Left kidney (tissue), 2 donors: ENCODE data around the gene GPNMB. TPM values are rescaled to one million over a fixed set of nuclear protein-coding genes. Genes with fewer than 3 reads are reported as not detected.

Source experiments
- DNase-seq: peaks from one replicate; pipeline ENCODE4 v3.0.0-alpha.2; 2013
- polyA plus RNA-seq: library from polyadenylated mRNA; unstranded; fragments of 120-200 nt; gene quantifications from one replicate; pipeline ENCODE4 v1.2.1, GENCODE V29; 2013; ENCODE audit not compliant: insufficient read length

Gene GPNMB
- polyA plus RNA-seq, 1 donor = 22.1 TPM

DNA sequence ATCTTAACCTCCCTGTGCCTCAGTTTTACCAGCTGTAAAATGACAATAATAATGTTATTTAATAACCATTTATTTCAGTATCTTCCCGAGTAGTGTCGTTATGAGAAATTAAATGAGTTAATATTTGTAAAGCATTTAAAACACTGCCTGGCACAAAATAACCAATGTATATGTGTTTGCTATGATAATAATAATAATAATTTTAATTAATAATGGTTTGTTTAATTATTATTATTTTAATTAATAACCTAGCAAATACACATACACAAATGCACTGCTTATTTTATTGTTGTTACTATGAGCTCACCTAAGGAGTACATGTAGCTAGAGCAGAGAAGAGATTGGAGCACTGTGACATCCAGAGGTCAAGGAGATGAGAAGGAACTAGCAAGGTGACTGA, 18.2 kb upstream of the GPNMB start:
- DNase-seq = no peak

DNA sequence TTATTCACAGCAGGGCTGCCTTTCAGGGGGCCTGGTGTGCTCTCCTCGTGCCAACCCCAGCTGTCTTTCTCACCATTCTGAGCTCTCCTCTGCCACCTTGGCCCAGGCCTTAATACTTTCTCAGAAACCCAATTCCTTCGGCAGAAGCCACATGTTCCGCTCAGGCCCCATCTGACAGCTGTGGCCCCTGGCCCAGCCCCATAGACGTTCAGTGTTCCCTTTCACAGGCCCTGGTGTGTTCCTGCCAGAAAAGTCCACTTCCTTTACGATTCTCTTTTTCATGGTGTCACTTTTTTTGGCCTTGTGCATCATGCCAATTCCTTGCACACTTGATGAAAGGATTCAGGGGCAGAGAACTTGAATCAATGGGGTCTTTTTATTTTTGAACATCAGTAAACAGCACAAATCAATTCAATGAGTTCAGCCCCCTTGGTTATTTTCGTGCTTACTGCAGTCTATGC, 15.9 kb upstream of the GPNMB start:
- no peak for DNase-seq

DNA sequence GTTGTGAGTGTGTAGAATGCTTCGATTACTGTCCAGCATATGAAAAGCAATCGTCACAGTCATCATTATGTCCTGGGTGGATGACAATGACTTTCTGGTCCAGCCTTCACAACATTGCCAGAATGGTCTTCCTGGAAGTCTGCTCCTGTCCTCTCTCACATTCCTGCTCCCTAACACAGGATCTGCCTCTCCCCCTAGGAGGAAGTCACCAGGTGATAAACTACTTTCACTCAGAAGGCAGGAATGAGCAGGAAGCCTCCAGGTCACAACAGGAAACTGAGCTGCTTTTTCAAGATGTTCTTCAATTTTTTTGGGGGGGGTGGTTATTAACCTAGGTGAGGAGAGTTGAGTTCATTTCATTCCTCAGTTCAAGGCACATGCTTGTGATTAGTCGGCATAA, 13.6 kb upstream of the GPNMB start:
- no peak for DNase-seq

DNA sequence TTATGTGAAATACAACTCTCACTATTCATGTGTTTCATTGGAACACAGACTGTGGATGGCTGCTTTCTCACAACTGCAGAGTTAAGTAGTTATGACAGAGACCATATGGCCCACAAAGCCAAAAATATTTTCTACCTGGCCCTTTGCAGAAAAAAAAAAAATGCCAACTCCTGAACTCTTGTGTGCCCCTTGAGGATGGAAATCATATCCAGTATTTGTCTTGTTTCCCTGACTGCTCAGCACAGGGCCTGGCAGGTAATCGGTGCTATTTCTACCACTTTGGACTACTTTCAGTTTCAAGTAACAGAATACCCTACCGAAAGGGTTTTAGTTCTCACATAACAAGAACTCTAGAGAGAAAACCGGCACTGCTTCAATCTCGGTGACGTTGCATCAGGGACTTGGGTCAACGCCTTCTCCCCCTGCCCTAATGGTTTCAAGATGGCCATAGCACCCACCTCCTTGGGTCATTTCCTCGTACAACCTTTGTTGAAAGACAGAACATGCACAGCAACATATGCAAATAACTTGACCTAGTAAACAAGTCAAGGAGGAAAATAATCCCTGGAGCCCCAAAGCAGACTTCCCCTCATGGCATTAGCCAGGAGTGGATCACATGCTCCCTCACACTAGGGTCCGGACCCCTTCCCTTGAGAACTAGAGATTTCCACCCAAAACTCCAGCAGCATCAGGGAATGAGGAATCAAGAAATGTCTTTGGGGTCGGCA, 11.8 kb upstream of the GPNMB start:
- no peak for DNase-seq

DNA sequence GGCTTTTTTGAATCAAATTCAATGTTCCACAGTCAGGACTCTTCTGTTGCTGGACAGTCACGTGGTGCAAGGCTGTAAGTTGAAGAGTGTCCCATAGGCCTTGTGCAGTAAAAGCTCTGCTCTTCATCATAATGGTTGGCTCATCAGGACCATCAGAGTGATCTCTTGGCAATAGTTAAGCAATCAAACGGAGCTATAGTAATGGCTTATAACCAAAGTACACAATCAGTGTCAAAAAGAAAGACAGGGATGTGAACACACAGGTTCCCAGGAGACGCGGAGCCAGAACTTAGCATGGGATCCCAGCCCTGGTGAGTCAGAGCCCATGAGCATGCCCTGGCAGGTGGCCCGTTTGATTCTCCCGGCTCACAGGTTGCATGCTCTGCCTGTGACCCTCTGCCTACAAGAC, 10.8 kb upstream of the GPNMB start:
- DNase-seq = no peak

DNA sequence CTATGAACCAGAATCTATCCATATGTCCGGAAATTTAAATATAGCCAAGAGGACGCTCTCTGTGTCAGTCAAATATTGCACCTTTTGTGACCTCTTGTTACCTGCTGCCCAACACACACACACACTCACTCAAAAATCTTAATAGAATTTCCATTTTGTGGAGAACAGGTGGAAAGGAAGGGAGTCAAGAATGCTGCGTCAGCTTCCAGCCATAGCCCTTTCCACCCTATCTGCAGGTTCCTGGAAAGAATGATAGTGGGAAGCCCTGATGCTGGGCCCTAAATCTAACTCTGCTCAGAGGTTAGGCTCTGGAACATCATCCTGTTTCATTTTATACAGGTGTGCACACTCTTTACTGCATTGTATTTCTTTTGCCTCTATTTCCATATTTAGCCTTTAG, 9.6 kb upstream of the GPNMB start:
- no peak for DNase-seq

DNA sequence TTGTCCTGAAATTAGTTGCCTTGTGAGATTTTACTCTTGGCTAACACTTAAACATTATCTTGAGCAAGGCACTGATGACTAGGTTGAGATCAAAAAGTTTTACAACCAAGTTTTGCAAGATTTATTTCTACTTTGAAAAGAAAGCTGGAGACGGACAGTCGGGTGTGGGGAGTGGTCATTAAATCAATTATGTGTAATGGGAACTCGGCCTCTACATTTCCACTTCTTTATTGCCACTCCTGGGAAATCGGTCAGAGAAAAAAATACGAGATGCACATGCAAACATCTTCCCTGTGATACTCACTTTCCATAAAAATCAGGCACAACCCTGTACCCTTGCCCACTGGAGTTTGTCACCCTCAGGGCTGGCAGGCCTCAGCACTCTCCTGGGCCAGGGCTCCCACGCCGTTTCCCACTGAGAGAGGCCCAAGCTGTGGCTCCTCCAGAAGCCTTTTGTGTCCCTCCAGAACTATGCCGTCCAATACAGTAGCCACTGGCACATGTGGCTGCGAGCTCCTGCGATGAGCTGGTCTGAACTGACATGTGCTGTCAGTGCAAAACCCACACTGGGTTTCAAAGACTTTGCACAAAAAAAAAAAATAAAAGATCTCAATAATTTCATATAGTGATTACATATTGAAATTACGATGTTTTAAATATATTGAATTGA, 7.5 kb upstream of the GPNMB start:
- no peak for DNase-seq

DNA sequence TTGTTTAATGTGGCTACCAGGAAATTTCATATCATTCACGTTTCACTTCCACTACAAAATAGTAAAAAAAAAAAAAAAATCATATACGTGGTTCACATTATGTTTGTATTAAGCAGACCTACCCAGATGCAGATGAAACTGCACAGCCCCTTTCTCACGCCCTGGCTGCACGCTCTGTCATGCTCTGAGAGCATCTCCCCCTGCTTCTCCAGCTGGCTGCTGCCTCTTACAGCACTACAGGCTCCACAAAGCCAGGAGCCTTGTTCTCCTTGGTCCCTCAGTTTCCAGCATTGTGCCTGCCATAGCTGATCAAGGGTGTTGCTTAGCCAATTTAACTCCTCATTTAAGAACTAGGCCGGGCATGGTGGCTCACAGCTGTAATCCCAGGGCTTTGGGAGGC, 6.9 kb upstream of the GPNMB start:
- DNase-seq = no peak

DNA sequence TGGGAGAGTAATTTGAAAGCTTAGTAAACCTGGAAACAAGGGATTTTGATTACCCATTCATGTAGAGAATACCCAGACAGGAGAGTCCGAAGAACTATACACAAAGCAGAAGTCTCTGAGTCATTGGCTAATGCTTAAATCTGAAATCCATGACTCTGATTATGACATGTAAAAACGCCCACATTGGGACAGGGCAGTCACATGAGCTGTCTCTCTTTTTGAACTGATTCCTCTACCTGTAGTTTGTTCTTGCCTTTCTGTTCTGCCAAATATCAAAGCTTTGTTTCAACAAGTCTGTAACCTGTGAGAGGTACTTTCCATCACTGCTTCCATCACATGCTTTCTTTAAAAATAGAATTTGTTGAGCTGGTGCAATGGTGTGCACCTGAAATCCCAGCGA, 4.3 kb upstream of the GPNMB start:
- DNase-seq = no peak

DNA sequence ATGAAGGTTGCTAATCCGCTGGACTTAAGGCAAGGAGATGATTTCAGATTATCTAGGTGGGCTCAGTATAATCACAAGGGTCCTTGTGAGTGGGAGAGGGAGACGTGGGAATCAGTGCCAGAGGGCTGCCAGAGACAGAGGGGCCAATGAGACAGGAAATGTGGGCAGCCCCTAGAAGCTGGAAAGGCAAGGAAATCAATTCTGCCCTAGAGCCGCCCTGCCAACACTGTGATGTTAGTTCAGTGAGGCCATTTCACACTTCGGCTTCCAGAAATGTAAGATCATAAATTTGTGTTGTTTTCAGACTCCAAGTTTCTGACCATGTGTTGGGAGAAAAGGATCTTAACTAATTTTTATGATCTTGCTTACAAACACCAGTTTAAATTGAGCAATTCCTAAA, 3.6 kb upstream of the GPNMB start:
- DNase-seq = no peak

DNA sequence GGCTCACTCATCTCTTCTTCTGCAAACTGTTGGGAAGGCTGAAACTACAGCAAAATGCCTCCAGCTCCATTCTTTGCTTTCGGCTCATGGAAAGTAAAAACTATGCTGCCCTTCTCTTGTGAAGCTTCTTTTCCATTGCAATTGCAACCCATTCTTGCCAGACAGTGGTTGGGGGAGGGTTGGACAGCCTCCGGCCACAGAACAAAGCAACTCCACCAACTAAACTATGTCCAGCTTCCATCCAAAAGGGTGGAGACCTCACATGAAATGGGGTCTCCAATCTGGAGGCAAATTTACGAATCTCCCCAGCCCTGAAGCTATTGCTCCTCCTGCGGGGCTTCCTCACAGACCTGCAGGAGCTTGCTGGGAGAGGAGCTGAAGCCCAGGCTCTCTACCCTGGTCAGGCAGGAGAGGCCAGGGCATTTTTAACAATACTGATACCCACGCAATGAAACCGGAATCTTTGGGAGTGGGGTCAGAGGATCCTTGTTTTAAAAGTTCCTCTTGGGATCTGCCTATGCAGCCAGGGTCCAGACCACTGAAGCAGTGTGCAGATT, 549 bp downstream of the GPNMB start:
- no peak for DNase-seq

DNA sequence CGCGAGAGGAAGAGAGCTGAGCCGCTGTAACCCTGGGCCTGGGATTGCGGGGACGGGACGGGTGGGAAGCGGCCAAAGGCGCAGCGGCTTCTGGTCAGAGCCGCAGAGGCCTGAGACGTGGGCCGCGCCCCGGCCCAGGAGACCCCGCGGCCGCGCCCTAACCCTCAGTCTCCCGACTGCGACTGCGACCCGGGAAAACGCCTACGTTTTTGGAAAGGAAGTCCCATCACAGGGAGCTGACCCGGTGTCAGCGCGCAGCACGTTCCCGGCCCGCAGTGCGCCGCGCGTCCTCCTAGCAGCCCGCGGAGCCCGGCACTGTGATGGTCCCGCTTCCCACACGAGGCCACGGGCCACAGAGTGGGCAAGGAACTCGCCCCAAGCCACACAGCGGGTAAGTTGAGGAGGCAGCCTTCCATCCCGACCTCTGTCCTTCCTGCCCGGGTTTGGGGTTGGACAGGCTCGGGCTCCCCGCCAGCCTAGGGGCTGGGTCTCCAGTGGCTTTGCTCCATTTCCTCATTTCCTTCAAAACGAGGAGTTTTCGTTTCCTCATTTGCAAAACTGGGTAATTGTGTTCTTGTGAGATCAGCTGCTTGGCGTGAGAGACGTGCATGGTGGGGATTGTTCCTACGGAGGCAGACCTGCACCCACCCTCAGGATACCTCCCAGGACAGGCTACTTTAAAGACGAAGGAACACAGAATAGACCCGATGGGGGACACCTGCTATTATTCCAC, 1.2 kb downstream of the GPNMB start:
- DNase-seq = no peak

DNA sequence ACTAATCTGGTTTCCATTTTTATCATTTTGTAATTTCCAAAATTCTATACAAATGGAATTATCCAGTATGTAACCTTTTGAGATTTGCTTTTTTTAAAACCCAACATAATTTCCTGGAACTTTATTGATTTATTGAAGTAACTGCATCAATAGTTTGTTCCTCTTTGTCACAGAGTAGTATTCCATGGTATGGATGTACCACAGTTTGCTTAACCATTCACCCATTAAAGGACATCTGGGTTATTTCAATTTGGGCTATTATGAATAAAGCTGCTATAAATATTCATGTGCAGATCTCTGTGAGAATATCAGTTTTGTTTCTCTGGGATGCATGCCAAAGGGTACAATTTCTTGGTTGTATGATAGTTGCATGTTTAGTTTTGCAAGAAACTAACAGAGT, 2.9 kb downstream of the GPNMB start:
- no peak for DNase-seq

DNA sequence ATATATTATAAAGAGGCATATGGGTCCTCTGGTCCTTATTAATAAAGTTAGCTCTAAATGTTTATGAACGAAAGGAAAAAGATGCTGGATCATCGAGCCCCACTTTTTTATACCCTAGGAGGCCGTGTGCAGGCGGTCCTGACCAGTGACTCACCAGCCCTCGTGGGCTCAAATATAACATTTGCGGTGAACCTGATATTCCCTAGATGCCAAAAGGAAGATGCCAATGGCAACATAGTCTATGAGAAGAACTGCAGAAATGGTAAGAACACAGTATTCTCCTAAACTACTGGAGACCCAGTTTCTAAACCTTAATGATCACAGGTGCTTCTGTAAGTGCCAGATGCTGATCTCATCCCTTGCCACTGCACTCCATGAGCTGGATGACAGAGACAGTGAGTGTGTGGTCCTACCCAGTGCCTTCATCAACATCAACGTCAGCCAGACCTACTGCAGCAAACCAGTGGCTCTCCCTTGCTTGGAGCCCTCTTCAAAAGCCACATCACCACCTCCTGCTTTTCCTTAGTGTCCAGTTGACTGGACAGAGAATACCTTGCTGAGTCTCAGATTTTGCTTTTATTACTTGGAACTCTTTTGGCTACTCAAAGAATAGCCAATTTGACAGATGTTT, 7.6 kb downstream of the GPNMB start:
- DNase-seq = no peak

DNA sequence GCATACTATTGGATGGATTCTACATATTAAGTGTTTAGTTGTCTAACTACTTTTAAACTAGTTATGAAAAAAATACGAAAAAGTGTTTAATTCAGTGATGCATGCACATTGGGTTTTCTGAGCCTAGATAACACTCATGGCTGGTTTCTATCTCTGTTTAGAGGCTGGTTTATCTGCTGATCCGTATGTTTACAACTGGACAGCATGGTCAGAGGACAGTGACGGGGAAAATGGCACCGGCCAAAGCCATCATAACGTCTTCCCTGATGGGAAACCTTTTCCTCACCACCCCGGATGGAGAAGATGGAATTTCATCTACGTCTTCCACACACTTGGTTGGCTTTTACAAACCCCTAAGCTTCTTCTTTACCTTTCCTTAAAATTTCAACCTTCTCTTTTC, 10.2 kb downstream of the GPNMB start:
- DNase-seq = no peak

DNA sequence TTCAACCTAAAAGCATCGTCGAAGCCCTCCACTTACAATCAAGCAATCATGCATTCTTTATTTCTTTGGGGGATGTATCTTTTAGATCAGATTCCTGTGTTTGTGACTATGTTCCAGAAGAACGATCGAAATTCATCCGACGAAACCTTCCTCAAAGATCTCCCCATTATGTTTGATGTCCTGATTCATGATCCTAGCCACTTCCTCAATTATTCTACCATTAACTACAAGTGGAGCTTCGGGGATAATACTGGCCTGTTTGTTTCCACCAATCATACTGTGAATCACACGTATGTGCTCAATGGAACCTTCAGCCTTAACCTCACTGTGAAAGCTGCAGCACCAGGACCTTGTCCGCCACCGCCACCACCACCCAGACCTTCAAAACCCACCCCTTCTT, 13.8 kb downstream of the GPNMB start:
- DNase-seq = no peak

DNA sequence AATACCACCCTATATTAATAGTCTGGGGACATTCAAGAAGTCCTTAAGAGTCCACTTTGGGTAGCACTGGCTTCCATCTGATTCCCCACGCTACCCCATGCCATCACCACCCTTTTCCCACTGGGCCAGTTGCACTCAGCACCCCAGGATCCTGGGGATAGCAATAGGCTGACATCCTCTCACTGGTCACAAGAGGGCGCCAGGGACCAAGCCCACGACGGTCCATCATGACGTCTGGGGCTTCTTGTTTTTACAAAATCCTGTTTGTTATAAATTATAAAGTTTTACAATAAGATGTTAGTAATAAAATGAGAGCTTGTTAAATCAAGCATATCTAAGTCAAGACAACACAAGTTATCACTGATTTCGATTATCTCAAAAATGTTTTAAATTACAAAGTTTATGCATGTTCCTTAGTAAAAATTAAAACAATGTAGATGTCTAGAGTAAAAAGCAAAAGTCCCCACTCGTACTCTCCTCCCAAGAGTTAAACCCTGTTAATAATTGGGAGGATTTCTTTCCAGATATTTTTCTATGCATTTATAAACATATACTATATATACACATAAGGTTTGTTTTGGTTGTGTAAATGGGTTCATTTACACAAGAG, 15.4 kb downstream of the GPNMB start:
- no peak for DNase-seq

DNA sequence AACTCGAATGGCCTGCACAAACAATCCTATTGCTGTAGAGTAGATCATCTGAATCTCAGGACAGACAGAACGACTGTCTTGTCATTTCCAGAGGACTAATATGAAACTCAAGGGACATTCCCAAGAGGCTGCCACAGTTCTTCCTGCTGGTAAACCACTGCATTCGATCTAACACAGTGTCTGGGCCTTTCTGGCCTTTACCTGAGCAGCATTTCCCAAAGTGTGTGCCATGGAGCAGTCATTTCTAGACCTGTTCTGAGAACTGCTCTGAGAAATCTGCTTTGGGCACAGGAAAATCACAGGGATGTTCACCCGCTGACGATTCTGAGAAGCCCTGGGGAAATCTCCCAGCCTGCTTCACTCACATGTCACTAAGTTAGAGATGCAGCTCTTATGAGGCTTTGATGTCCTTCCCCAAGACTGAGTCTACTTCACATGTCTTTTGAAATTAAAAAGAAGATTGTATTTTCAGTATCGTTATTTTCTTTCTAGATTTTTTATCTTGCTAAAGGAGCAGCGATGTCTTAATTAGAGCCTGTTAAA, 18.4 kb downstream of the GPNMB start:
- DNase-seq = no peak

DNA sequence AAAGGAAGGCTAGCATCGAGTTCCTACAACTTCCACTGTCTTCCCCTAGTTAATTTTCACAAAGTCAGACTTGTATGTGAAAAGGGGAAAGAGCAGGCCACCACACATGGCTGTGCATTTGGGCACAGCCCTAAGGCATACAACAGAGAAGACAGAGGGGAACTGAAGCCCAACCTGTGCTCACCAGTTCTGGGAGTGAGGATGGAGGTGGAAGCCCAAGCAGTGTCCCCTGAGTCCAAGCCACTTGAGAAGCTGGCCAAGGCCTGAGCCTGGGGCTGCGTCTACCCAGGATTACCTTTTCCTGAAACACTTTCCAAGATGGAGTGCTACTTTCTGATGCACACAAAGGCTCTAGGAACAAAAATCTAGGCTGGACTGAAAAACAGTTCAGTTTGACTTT, 20.3 kb downstream of the GPNMB start:
- DNase-seq = no peak

DNA sequence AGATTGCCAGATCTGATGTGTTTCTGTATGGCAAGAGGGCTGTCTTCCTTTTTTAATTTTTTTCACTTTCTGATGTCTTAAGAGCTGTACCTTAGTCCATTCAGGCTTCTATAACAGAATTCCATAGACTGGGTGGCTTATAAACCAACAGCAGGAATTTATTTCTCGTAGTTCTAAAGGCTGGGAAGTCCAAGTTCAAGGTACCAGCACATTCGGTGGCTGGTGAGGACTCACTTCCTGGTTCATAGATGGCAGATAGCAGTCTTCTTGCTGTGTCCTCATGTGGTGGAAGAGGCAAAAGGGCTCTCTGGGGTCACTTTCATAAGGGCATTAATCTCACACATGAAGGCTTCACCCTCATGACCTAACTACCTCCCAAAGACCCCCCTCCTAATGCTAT, 20.8 kb downstream of the GPNMB start:
- DNase-seq = no peak

DNA sequence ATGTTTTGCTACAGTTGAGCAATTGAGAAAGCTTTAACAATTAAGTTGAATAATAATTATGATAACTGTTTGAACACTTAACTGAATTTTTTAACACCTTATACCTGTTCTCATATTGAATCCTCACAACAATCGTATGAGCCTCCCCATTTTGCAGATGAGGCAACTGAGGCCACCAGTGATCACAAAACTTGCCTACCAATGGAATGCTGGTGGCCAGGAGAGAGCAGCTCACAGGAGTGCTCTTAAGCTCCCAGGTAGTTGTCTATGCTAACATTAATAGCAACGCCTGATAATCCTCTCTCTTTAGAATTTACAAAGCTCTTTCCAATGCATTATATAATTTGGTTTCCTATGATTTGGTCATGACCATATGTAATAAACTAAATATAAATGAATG, 21.6 kb downstream of the GPNMB start:
- DNase-seq = no peak

DNA sequence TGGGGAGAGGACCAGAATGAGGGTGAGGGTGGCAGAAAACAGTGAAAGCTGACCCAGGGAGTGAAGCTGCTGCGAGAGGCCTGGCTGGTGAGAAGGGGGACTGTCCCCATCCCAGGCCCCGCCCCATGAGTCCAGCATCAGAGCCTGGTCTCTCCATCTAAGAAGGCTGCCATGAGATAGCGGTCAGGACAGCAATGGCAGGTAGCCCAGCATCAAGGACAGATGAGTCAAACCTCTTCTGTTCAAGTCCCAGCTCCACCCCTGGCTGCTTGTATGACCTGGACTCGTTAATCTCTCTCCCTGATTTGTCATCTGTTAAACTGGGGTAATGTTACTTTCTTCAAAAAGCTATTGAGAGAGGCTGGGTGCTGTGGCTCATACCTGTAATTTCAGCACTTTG, 22.2 kb downstream of the GPNMB start:
- DNase-seq = no peak
